Endothelial cell of umbilical vein (primary cell): ENCODE results near the gene TEAD4. TPM values are rescaled to one million over a fixed set of nuclear protein-coding genes. Genes with fewer than 3 reads are reported as not detected.

Experiments used
- BruUV-seq: library from RNA; stranded (reverse); fragments of 400-500 nt; replicated peaks from 2 replicates; lab custom pipeline; 2021; lab: Mats Ljungman, UMichigan
- CTCF ChIA-PET: fragments of 300-600, 350-600 bp; sonication (Branson Sonifier 250); formaldehyde crosslinking; loops from one replicate; lab custom pipeline; 2021; ENCODE audit warnings: antibody characterized with exemption, inconsistent platforms; lab: Charles Lee
- POLR2A ChIA-PET: fragments of 300-600, 350-600 bp; sonication (Branson Sonifier 250); formaldehyde crosslinking; loops from one replicate; lab custom pipeline; 2021; ENCODE audit warnings: antibody characterized with exemption, inconsistent platforms; lab: Charles Lee
- DNase-seq: peaks from one replicate; pipeline ENCODE4 v3.0.0-alpha.2; 2011; ENCODE audit warnings: low read depth, low spot score
- FAIRE-seq: peaks from 2 replicates; lab custom pipeline; 2011; peaks lifted over from hg19 to GRCh38; lab: Jason Lieb, UNC
- H2AFZ ChIP-seq: 2 replicates; pipeline ENCODE4 v1.6.0; 2012; ENCODE audit warnings: low read depth, low read length, control low read depth, inconsistent platforms
- H3K27ac ChIP-seq: 2 replicates; pipeline ENCODE4 v1.5.1; 2011; ENCODE audit warnings: low read depth, mild to moderate bottlenecking, control low read depth, low read length, moderate library complexity; ENCODE audit not compliant: insufficient read depth
- H3K27me3 ChIP-seq, 2 experiments: 2 replicates each; pipeline versions ENCODE4 v1.6.0 to v1.6.1; 2011; ENCODE audit warnings: low read length in 2 of 2, mixed read lengths in 1 of 2; ENCODE audit not compliant: control insufficient read depth in 2 of 2, insufficient read depth in 2 of 2
- H3K36me3 ChIP-seq, 2 experiments: 2 replicates in 1 of 2; 3 replicates in 1 of 2; pipeline ENCODE4 v1.5.1; 2011; ENCODE audit warnings: low read length in 2 of 2, mild to moderate bottlenecking in 1 of 2, moderate library complexity in 1 of 2; ENCODE audit not compliant: control insufficient read depth in 2 of 2, insufficient read depth in 2 of 2; ENCODE audit errors: extremely low read depth in 1 of 2
- H3K4me1 ChIP-seq: 3 replicates; pipeline ENCODE4 v1.5.1; 2011; ENCODE audit warnings: mild to moderate bottlenecking, low read length; ENCODE audit not compliant: control insufficient read depth, insufficient read depth; ENCODE audit errors: extremely low read depth
- H3K4me2 ChIP-seq: 2 replicates; pipeline ENCODE4 v1.6.1; 2011; ENCODE audit warnings: low read length, control low read depth, mixed read lengths; ENCODE audit not compliant: insufficient read depth
- H3K4me3 ChIP-seq, 3 experiments: fragments of 200-600 bp in 1 of 3; sonication (generic), shearing (Covaris generic) in 1 of 3; replicated peaks in 1 of 3; 2 replicates each; pipeline ENCODE4 v1.5.1; 2011 to 2016; ENCODE audit warnings: control low read depth in 3 of 3, low read length in 3 of 3, mild to moderate bottlenecking in 2 of 3, inconsistent platforms in 1 of 3, low read depth in 1 of 3, moderate library complexity in 1 of 3; ENCODE audit not compliant: insufficient read depth in 1 of 3
- H3K79me2 ChIP-seq: 2 replicates; pipeline ENCODE4 v1.6.0; 2012; ENCODE audit warnings: low read length, inconsistent platforms; ENCODE audit not compliant: control insufficient read depth, insufficient read depth
- H3K9ac ChIP-seq: replicated peaks from 2 replicates; pipeline ENCODE3; 2011; ENCODE audit warnings: low read length, control low read depth; ENCODE audit not compliant: insufficient read depth; ENCODE audit errors: extremely low read depth
- H3K9me1 ChIP-seq: replicated peaks from 3 replicates; pipeline ENCODE4 v1.6.0; 2011; ENCODE audit warnings: mild to moderate bottlenecking, low read length; ENCODE audit not compliant: control insufficient read depth, insufficient read depth; ENCODE audit errors: extremely low read depth
- H3K9me3 ChIP-seq: replicated peaks from 2 replicates; pipeline ENCODE4 v1.5.1; 2012; ENCODE audit warnings: low read length, inconsistent platforms; ENCODE audit not compliant: control insufficient read depth, insufficient read depth
- H4K20me1 ChIP-seq: replicated peaks from 2 replicates; pipeline ENCODE3; 2011; ENCODE audit warnings: mild to moderate bottlenecking, low read length; ENCODE audit not compliant: control insufficient read depth, insufficient read depth; ENCODE audit errors: extremely low read depth
- CTCF ChIP-seq, 2 donors: IDR thresholded peaks; 1 replicate in 1 of 2; 2 replicates in 1 of 2; pipeline ENCODE4 v1.5.1; 2011; ENCODE audit warnings: low read length in 2 of 2, mild to moderate bottlenecking in 2 of 2, moderate library complexity in 2 of 2, control low read depth in 1 of 2, inconsistent platforms in 1 of 2, low read depth in 1 of 2; ENCODE audit not compliant: insufficient read depth in 1 of 2; ENCODE audit errors: extremely low read depth in 1 of 2
- FOS ChIP-seq: IDR thresholded peaks from 2 replicates; pipeline ENCODE4 v1.6.1; 2011; ENCODE audit warnings: mild to moderate bottlenecking, low read length, moderate library complexity, borderline replicate concordance; ENCODE audit not compliant: insufficient read depth
- POLR2A ChIP-seq: IDR thresholded peaks from 2 replicates; pipeline ENCODE4 v1.6.1; 2012; ENCODE audit warnings: low read depth, mild to moderate bottlenecking, control low read depth, low read length
- dilution Hi-C: fragments of 300-500 bp; cut with MboI; formaldehyde crosslinking; loops from one replicate; pipeline ENCODE4 v1.15.0; 2019; ENCODE audit warnings: low sequenced_read_pairs; ENCODE audit not compliant: extremely low pct_ligation_motif_present
- intact Hi-C: fragments of 100-400 bp; cut with micrococcal nuclease; formaldehyde crosslinking; loops from one replicate; pipeline ENCODE4 v1.10.0; 2022
- polyA plus RNA-seq, 4 experiments: library from polyadenylated mRNA; depleted of rRNA in 3 of 4; stranded (reverse) in 3 of 4; unstranded in 1 of 4; fragments of >200 nt; gene quantifications; 2 replicates each; pipeline versions ENCODE4 v1.2.1 to v1.2.3, GENCODE V29; 2011 to 2012; ENCODE audit warnings: missing spikeins in 1 of 4
- total RNA-seq: library from RNA; stranded (reverse); gene quantifications from 2 replicates; pipeline ENCODE4 v1.2.3, GENCODE V29; 2021

Gene TEAD4
- total and polyA plus RNA-seq, 2 donors (not counting 3 experiments of a cell fraction or from before 2014, with no cell fraction given), result 34.4 to 46.0 TPM

GRCh38 chr12:3073438-3074250 is 114.4 kb downstream of the TEAD4 start:
- CTCF ChIA-PET, result interaction anchor here (0.5 to 9.8 kb wide), 62 partner anchors 9 to 1203 kb away, joined by 3 to 222 read pairs (median 4); no protein-coding TSS in a partner anchor
- peaks cover 0 to 3% of the 10 kb centered on the region in 2 experiments for H3K27me3 ChIP-seq
- DNase-seq, result peak; percentile 90
- no peak overlapping the region for H3K4me2 ChIP-seq
- peak; percentile 94 to 98 for TF ChIP-seq CTCF (IDR thresholded peaks at IDR 0.05; ENCODE audit: extremely low read depth in 1 of 2, insufficient read depth in 1 of 2, low read depth in 1 of 2, low read length in 2 of 2)
- TF ChIP-seq FOS, result no peak
- no peaks in the 10 kb centered on the region for H4K20me1 ChIP-seq
- no TSS peak for BruUV-seq
- no peaks in the 10 kb centered on the region for H3K36me3 ChIP-seq
- H3K9me3 ChIP-seq, result no peaks in the 10 kb centered on the region
- H3K27ac ChIP-seq, result no peak overlapping the region
- POLR2A ChIA-PET, result interaction anchor here (1.4 kb wide), 1 partner anchor 49 kb away, joined by 3 read pairs; no protein-coding TSS in a partner anchor
- H3K4me1 ChIP-seq, result peaks cover 20% of the 10 kb centered on the region
- dilution Hi-C loops, result loop anchor here (10.0 kb wide), 1 partner anchor 201 kb away; no protein-coding TSS in a partner anchor
- intact Hi-C loops, result loop anchor here (1.0 to 5.0 kb wide), 7 partner anchors 44 to 731 kb away; no protein-coding TSS in a partner anchor
- FAIRE-seq, result peak; percentile 93
- H3K79me2 ChIP-seq, result peaks cover 2% of the 10 kb centered on the region
- peak overlapping the region; percentile 10 for H2AFZ ChIP-seq
- H3K9me1 ChIP-seq, result no peaks in the 10 kb centered on the region
- no peak overlapping the region for H3K4me3 ChIP-seq
- no peak overlapping the region for H3K9ac ChIP-seq

DNA sequence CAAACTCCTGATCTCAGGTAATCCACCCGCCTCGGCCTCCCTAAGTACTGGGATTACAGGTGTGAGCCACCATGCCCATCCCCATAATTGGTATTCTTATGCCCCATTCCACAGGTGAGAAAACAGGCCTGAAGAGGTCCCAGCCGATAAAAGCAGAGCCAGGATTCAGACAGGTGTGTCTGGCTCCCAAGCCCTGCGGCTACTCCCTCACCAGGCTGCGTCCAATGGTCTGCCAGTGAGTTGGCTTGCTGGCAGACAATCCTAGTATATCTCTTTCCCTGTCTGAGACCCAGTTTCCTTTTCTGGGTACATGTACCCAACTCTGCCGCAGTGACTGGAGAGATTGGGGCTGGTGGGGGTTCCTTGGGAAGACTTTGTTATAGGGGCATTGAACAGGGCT is 116.1 kb downstream of the TEAD4 start:
- POLR2A ChIA-PET, result no interaction called here
- CTCF ChIA-PET, result interaction anchor here (1.7 to 9.8 kb wide), 3 partner anchors 34 to 202 kb away, joined by 4 to 222 read pairs (median 65); no protein-coding TSS in a partner anchor

More for the DNA sequence above, 116.1 kb downstream of the TEAD4 start:
- H3K27ac ChIP-seq, result no peak overlapping the region
- no peaks in the 10 kb centered on the region for H3K9me3 ChIP-seq
- BruUV-seq, result no TSS peak
- H3K79me2 ChIP-seq, result peaks cover 2% of the 10 kb centered on the region
- no peak overlapping the region for H3K4me2 ChIP-seq
- dilution Hi-C loops, result loop anchor here (10.0 kb wide), 1 partner anchor 199 kb away; no protein-coding TSS in a partner anchor
- intact Hi-C loops, result no loop called here
- FAIRE-seq (no peak), DNase-seq (no peak)
- no peak overlapping the region for H3K4me3 ChIP-seq
- no peaks in the 10 kb centered on the region for H3K9me1 ChIP-seq
- no peaks in the 10 kb centered on the region for H4K20me1 ChIP-seq
- TF ChIP-seq FOS (no peak), POLR2A (no peak)
- no peaks in the 10 kb centered on the region for H3K36me3 ChIP-seq
- no peak overlapping the region for H3K9ac ChIP-seq
- H3K27me3 ChIP-seq, result peaks cover 0 to 2% of the 10 kb centered on the region in 2 experiments
- H2AFZ ChIP-seq, result no peak overlapping the region
- peaks cover 20% of the 10 kb centered on the region for H3K4me1 ChIP-seq
